Panc1 (cell line): ENCODE data around the gene ZIC4. TPM values are rescaled to one million over a fixed set of nuclear protein-coding genes. Genes with fewer than 3 reads are reported as not detected.

ENCODE experiments used
- ATAC-seq: fragments of 200-7000 bp; cut with Tn5 transposase; 2 replicates; pipeline ENCODE4 v1.9.1; 2020; ENCODE audit warnings: mild to moderate bottlenecking, moderate library complexity
- BruUV-seq: library from RNA; stranded (reverse); fragments of 400-500 nt; replicated peaks from 2 replicates; lab custom pipeline; 2021; lab: Mats Ljungman, UMichigan
- CTCF ChIA-PET: fragments of 300-600 bp; sonication (Branson Sonifier 250); formaldehyde crosslinking; loops from one replicate; lab custom pipeline; 2022; ENCODE audit warnings: antibody characterized with exemption; lab: Charles Lee
- POLR2A ChIA-PET: fragments of 300-600 bp; sonication (Branson Sonifier 250); formaldehyde crosslinking; loops from one replicate; lab custom pipeline; 2022; ENCODE audit warnings: antibody characterized with exemption; lab: Charles Lee
- DNase-seq: peaks from one replicate; pipeline ENCODE4 v3.0.0-alpha.2; 2010; ENCODE audit warnings: low read depth, low spot score
- H3K27ac ChIP-seq: 2 replicates; pipeline ENCODE4 v1.5.1; 2011; ENCODE audit warnings: mild to moderate bottlenecking, low read length, inconsistent platforms
- H3K27me3 ChIP-seq: fragments of 200-500 bp; sonication (Bioruptor generic); 2 replicates; pipeline ENCODE4 v1.6.0; 2014; ENCODE audit warnings: low read length, inconsistent platforms; ENCODE audit not compliant: control insufficient read depth, insufficient read depth
- H3K36me3 ChIP-seq: fragments of 200-500 bp; sonication (Bioruptor generic); 2 replicates; pipeline ENCODE4 v1.5.1; 2014; ENCODE audit warnings: inconsistent platforms, mild to moderate bottlenecking, low read length, moderate library complexity; ENCODE audit not compliant: control insufficient read depth, insufficient read depth
- H3K4me1 ChIP-seq: 2 replicates; pipeline ENCODE4 v1.5.1; 2011; ENCODE audit warnings: inconsistent platforms, mild to moderate bottlenecking, low read length, moderate library complexity; ENCODE audit not compliant: control insufficient read depth, insufficient read depth
- H3K4me3 ChIP-seq, 2 experiments: 2 replicates each; pipeline ENCODE4 v1.5.1; 2011 to 2012; ENCODE audit warnings: low read depth in 2 of 2, low read length in 2 of 2, mild to moderate bottlenecking in 2 of 2, inconsistent platforms in 1 of 2, moderate library complexity in 1 of 2
- H3K9me3 ChIP-seq: fragments of 200-500 bp; sonication (Bioruptor generic); 2 replicates; pipeline ENCODE4 v1.5.1; 2014; ENCODE audit warnings: low read depth, mild to moderate bottlenecking, inconsistent platforms, low read length, moderate library complexity; ENCODE audit not compliant: control insufficient read depth, insufficient read depth
- CTCF ChIP-seq: fragments of 450-650 bp; IDR thresholded peaks from 2 replicates; pipeline ENCODE4 v1.5.1; 2017; ENCODE audit warnings: mild to moderate bottlenecking
- POLR2AphosphoS5 ChIP-seq: IDR thresholded peaks from 2 replicates; pipeline ENCODE4 v1.6.1; 2012; ENCODE audit warnings: mild to moderate bottlenecking, low read depth, low read length, moderate library complexity
- SIN3A ChIP-seq: IDR thresholded peaks from 2 replicates; pipeline ENCODE4 v1.6.1; 2012; ENCODE audit warnings: low read depth, mild to moderate bottlenecking, low read length, moderate library complexity, borderline replicate concordance; ENCODE audit not compliant: insufficient read depth
- TCF7L2 ChIP-seq: IDR thresholded peaks from 2 replicates; pipeline ENCODE4 v1.6.1; 2011; ENCODE audit warnings: mild to moderate bottlenecking, low read depth, low read length, inconsistent platforms
- in situ Hi-C: cut with HindIII; loops from 2 replicates; pipeline ENCODE4 v1.10.0; 2016; ENCODE audit warnings: low sequenced_read_pairs, low pct_unique_long_range_greater_than_20kb
- intact Hi-C: fragments of 100-400 bp; cut with micrococcal nuclease; formaldehyde crosslinking; loops from one replicate; pipeline ENCODE4 v1.10.0; 2022; ENCODE audit not compliant: unreplicated experiment
- total RNA-seq: library from RNA; stranded (reverse); gene quantifications from one replicate; pipeline ENCODE4 v1.2.1, GENCODE V29; 2021; ENCODE audit not compliant: unreplicated experiment
- TF ChIP-seq, protein P1 (sequence below), 2 experiments: IDR thresholded peaks; 2 replicates each; pipeline ENCODE4 v1.6.1; 2011 to 2012; ENCODE audit warnings: low read depth in 2 of 2, control low read depth in 1 of 2, low read length in 1 of 2, mild to moderate bottlenecking in 1 of 2, moderate library complexity in 1 of 2; ENCODE audit not compliant: insufficient read depth in 1 of 2

The ZIC4 gene
- total RNA-seq, 1 experiment from 2014 or later: not detected

DNA sequence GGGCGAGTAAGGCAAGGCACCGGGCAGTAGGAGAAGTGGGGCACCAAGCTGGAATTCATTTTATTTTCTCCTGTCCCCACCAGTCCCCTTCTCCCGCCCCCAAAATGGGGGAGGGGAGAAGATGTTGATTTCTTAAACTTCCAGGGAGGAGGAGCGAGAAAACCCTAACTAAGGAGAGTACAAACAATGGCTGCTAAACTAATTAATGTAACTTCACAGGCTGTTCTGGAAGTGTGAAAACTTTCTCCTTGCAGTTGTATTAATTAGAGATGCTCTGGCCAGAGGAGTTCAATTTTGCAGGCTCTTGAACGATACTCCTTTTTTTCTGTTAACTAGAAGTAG, 11.5 kb downstream of the ZIC4 start:
- in situ Hi-C loops: no loop called here
- Histone ChIP-seq H3K27me3 (no peaks in the 10 kb centered on the region), H3K4me3 (no peak overlapping the region), H3K36me3 (no peaks in the 10 kb centered on the region), H3K9me3 (0 out of 2 replicates have a peak, but pooled peaks cover 2% of the 10 kb centered on the region), H3K4me1 (no peaks in the 10 kb centered on the region), H3K27ac (no peak overlapping the region)
- intact Hi-C loops: no loop called here
- CTCF ChIA-PET: interaction anchor here (0.7 kb wide), 1 partner anchor 68 kb away, joined by 6 read pairs; no protein-coding TSS in a partner anchor
- BruUV-seq: no TSS peak
- ATAC-seq (no peak), DNase-seq (no peak)
- POLR2A ChIA-PET: no interaction called here
- TF ChIP-seq CTCF (no peak), SIN3A (no peak), TCF7L2 (no peak), POLR2AphosphoS5 (no peak)
- TF ChIP-seq, protein P1, sequence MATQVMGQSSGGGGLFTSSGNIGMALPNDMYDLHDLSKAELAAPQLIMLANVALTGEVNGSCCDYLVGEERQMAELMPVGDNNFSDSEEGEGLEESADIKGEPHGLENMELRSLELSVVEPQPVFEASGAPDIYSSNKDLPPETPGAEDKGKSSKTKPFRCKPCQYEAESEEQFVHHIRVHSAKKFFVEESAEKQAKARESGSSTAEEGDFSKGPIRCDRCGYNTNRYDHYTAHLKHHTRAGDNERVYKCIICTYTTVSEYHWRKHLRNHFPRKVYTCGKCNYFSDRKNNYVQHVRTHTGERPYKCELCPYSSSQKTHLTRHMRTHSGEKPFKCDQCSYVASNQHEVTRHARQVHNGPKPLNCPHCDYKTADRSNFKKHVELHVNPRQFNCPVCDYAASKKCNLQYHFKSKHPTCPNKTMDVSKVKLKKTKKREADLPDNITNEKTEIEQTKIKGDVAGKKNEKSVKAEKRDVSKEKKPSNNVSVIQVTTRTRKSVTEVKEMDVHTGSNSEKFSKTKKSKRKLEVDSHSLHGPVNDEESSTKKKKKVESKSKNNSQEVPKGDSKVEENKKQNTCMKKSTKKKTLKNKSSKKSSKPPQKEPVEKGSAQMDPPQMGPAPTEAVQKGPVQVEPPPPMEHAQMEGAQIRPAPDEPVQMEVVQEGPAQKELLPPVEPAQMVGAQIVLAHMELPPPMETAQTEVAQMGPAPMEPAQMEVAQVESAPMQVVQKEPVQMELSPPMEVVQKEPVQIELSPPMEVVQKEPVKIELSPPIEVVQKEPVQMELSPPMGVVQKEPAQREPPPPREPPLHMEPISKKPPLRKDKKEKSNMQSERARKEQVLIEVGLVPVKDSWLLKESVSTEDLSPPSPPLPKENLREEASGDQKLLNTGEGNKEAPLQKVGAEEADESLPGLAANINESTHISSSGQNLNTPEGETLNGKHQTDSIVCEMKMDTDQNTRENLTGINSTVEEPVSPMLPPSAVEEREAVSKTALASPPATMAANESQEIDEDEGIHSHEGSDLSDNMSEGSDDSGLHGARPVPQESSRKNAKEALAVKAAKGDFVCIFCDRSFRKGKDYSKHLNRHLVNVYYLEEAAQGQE (IDR thresholded peaks at IDR 0.05; ENCODE audit: insufficient read depth in 1 of 2, low read depth in 2 of 2, low read length in 1 of 2): no peak

- DNase-seq (no peak), ATAC-seq (no peak)
- Histone ChIP-seq H3K36me3 (no peaks in the 10 kb centered on the region), H3K4me1 (no peaks in the 10 kb centered on the region), H3K27me3 (no peaks in the 10 kb centered on the region), H3K4me3 (peak overlapping the region in 1 of 2 experiments; percentile 17; a peak in 1 of 4 replicates), H3K27ac (no peak overlapping the region), H3K9me3 (0 out of 2 replicates have a peak, but pooled peaks cover 2% of the 10 kb centered on the region)
- POLR2A ChIA-PET: interaction anchor here (0.7 kb wide), 1 partner anchor 9 kb away, joined by 4 read pairs; no protein-coding TSS in a partner anchor
- no peak for TF ChIP-seq CTCF
- TF ChIP-seq, protein P1 (IDR thresholded peaks at IDR 0.05; ENCODE audit: insufficient read depth in 1 of 2, low read depth in 2 of 2, low read length in 1 of 2): no peak
- TF ChIP-seq POLR2AphosphoS5: no peak
- no peak for TF ChIP-seq TCF7L2
- no peak for TF ChIP-seq SIN3A
- CTCF ChIA-PET: interaction anchor here (0.7 kb wide), 1 partner anchor 69 kb away, joined by 6 read pairs; no protein-coding TSS in a partner anchor
- no TSS peak for BruUV-seq
- intact Hi-C loops (no loop called here), in situ Hi-C loops (no loop called here)
Measured at GRCh38 chr3:147393943-147394883, 12.1 kb downstream of the ZIC4 start.
